GM19025 (cell line): ENCODE data around the gene MCIDAS.

Experiments
- ATAC-seq: cut with Tn5 transposase; IDR thresholded peaks from one replicate; pipeline ENCODE4 v1.9.1; 2021; ENCODE audit warnings: mild to moderate bottlenecking, low read depth, moderate library complexity; ENCODE audit not compliant: unreplicated experiment

MCIDAS gene

GRCh38 chr5:55226934-55227663, at the start of gene MCIDAS:
Gene MCIDAS (minus strand): TSS chr5:55227315. CDS start chr5:55227138, 177 bp downstream.
- ATAC-seq: peak; percentile 49

- ATAC-seq: no peak
These were observed 49.7 kb upstream of the MCIDAS start for GRCh38 chr5:55276771-55277170.

GRCh38 chr5:55258339-55258738, 31.2 kb upstream of the MCIDAS start:
- no peak for ATAC-seq

GRCh38 chr5:55254802-55255201, 27.7 kb upstream of the MCIDAS start:
- no peak for ATAC-seq

- no peak for ATAC-seq
These were observed 22.9 kb upstream of the MCIDAS start for GRCh38 chr5:55250064-55250463.

- no peak for ATAC-seq
These were observed 14.6 kb upstream of the MCIDAS start for GRCh38 chr5:55241746-55242145.

- ATAC-seq: no peak
These were observed 9.7 kb upstream of the MCIDAS start for GRCh38 chr5:55236800-55237199.

- no peak for ATAC-seq
These were observed 7.1 kb upstream of the MCIDAS start for GRCh38 chr5:55234121-55234700.

- peak; percentile 65 for ATAC-seq
These were observed 6.1 kb upstream of the MCIDAS start, which contains the start of gene CCNO for GRCh38 chr5:55232985-55233928. Gene CCNO (minus strand): TSS chr5:55233608. CDS start chr5:55233523, 85 bp downstream.

GRCh38 chr5:55232271-55232984, 5.3 kb upstream of the MCIDAS start:
- no peak for ATAC-seq

GRCh38 chr5:55231919-55232270, 4.8 kb upstream of the MCIDAS start:
- ATAC-seq: no peak

GRCh38 chr5:55231029-55231918, 4.2 kb upstream of the MCIDAS start:
- no peak for ATAC-seq

- ATAC-seq: no peak
These were observed 3.0 kb upstream of the MCIDAS start for GRCh38 chr5:55230086-55230629.

- ATAC-seq: no peak
These were observed 732 bp upstream of the MCIDAS start for GRCh38 chr5:55227664-55228430.

- ATAC-seq: peak; percentile 43
These were observed 835 bp downstream of the MCIDAS start for GRCh38 chr5:55226027-55226933.

GRCh38 chr5:55225346-55225745, 1.8 kb downstream of the MCIDAS start:
- ATAC-seq: no peak

- no peak for ATAC-seq
These were observed 3.3 kb downstream of the MCIDAS start for GRCh38 chr5:55223812-55224240.
